HEK293 (cell line): ENCODE measurements around the gene ARL3.

Experiments
- CTCF ChIP-seq: fragments of 450-650 bp; formaldehyde crosslinking; IDR thresholded peaks from 2 replicates; pipeline ENCODE4 v1.5.1; 2016; ENCODE audit warnings: missing biosample characterization, missing genetic modification characterization
- KLF10 ChIP-seq: fragments of 450-650 bp; IDR thresholded peaks from 2 replicates; pipeline ENCODE4 v1.5.1; 2018; ENCODE audit warnings: missing biosample characterization, mild to moderate bottlenecking, missing genetic modification characterization
- PRDM4 ChIP-seq: fragments of 450-650 bp; formaldehyde crosslinking; IDR thresholded peaks from 2 replicates; pipeline ENCODE4 v1.5.1; 2017; ENCODE audit warnings: missing biosample characterization, missing genetic modification characterization
- REST ChIP-seq: fragments of 450-650 bp; formaldehyde crosslinking; IDR thresholded peaks from 2 replicates; pipeline ENCODE4 v1.5.1; 2016; ENCODE audit warnings: missing biosample characterization, missing genetic modification characterization
- SP2 ChIP-seq: fragments of 450-650 bp; formaldehyde crosslinking; IDR thresholded peaks from 2 replicates; pipeline ENCODE4 v1.5.1; 2016; ENCODE audit warnings: missing biosample characterization, missing genetic modification characterization
- TRIM28 ChIP-seq: IDR thresholded peaks from 2 replicates; pipeline ENCODE4 v1.6.1; 2011; ENCODE audit warnings: low read length, control low read depth, borderline replicate concordance
- ZNF202 ChIP-seq: fragments of 450-650 bp; formaldehyde crosslinking; IDR thresholded peaks from 2 replicates; pipeline ENCODE4 v1.5.1; 2016; ENCODE audit warnings: missing biosample characterization, missing genetic modification characterization, borderline replicate concordance
- ZNF211 ChIP-seq: fragments of 450-650 bp; formaldehyde crosslinking; IDR thresholded peaks from 2 replicates; pipeline ENCODE4 v1.5.1; 2016; ENCODE audit warnings: low read depth, missing biosample characterization, missing genetic modification characterization
- ZNF501 ChIP-seq: fragments of 450-650 bp; formaldehyde crosslinking; IDR thresholded peaks from 2 replicates; pipeline ENCODE4 v1.5.1; 2016; ENCODE audit warnings: missing biosample characterization, missing genetic modification characterization
- ZNF510 ChIP-seq: fragments of 450-650 bp; formaldehyde crosslinking; IDR thresholded peaks from 2 replicates; pipeline ENCODE4 v1.5.1; 2018; ENCODE audit warnings: mild to moderate bottlenecking, missing genetic modification characterization, missing biosample characterization; ENCODE audit not compliant: insufficient replicate concordance
- ZNF561 ChIP-seq: fragments of 450-650 bp; IDR thresholded peaks from 2 replicates; pipeline ENCODE4 v1.5.1; 2018; ENCODE audit warnings: missing biosample characterization, missing genetic modification characterization, borderline replicate concordance
- ZNF571 ChIP-seq: fragments of 450-650 bp; formaldehyde crosslinking; IDR thresholded peaks from 2 replicates; pipeline ENCODE4 v1.5.0; 2017; ENCODE audit warnings: missing biosample characterization, missing genetic modification characterization
- ZNF704 ChIP-seq: fragments of 450-650 bp; formaldehyde crosslinking; IDR thresholded peaks from 2 replicates; pipeline ENCODE4 v1.5.1; 2016; ENCODE audit warnings: missing biosample characterization, missing genetic modification characterization
- TF ChIP-seq, protein P1 (sequence below): sonication (generic); formaldehyde crosslinking; IDR thresholded peaks from 2 replicates; pipeline ENCODE4 v1.8.1; 2022; ENCODE audit warnings: mild to moderate bottlenecking, moderate library complexity, missing genetic modification reagents

DNA sequence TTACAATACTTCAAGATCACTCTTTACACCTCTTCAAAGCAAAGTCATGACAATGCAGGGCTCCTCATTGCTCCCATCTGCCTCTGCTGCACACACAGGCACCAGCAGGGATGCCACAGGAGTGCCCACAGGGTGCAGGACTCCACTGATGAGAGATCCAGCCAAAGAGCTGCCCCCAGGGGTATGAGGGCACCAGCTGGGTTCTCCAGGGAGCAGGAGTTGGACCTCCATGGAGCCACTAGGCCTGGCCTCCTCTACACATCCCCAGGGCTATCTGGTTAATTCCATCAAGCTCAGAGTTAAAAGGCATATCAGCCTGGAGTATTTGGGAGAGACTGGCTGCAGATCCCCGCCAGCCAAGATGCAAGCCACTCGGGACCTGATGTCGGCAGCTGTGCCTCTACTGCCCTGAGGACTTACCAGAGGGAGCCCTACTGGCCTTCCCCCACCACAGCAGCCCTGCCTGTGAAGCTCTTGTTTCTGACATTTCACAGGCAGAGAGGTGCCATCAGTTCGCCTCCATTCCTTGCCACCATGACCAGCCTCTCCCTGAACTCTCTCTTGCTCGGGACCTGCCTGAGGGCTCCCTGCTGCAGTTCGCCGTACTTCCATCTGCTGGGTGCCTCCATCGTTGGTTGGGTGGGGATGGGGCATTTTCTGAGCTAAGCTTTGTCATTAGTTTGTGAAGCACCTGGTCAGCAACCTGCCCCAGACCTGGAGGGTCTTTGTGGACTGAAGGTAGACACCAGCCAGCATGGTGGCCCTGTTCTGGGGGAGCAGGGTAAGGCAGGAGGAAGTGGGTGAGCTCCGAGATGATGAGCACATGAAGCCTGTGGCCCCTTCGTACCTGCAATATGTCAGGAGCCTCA, 82.4 kb downstream of the ARL3 start:
- no peak for TF ChIP-seq TRIM28
- TF ChIP-seq CTCF (tag by site-specific recombination), result no peak
- TF ChIP-seq PRDM4 (tag by site-specific recombination), result no peak
- TF ChIP-seq SP2 (tag by site-specific recombination), result no peak
- no peak for TF ChIP-seq ZNF510 (tag by site-specific recombination)
- no peak for TF ChIP-seq ZNF571
- TF ChIP-seq KLF10 (tag by site-specific recombination), result no peak
- TF ChIP-seq ZNF211, result no peak
- TF ChIP-seq ZNF501 (tag by site-specific recombination), result no peak
- TF ChIP-seq ZNF561 (tag by site-specific recombination), result no peak
- TF ChIP-seq, protein P1, sequence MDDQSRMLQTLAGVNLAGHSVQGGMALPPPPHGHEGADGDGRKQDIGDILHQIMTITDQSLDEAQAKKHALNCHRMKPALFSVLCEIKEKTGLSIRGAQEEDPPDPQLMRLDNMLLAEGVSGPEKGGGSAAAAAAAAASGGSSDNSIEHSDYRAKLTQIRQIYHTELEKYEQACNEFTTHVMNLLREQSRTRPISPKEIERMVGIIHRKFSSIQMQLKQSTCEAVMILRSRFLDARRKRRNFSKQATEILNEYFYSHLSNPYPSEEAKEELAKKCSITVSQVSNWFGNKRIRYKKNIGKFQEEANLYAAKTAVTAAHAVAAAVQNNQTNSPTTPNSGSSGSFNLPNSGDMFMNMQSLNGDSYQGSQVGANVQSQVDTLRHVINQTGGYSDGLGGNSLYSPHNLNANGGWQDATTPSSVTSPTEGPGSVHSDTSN, result no peak
- TF ChIP-seq ZNF202 (tag by site-specific recombination), result no peak
- TF ChIP-seq REST, result no peak
- TF ChIP-seq ZNF704, result no peak
